Liver (tissue), 3 donors: ENCODE results near the gene MLN.

ENCODE experiments used
- CTCF ChIP-seq: fragments of 150-350 bp; IDR thresholded peaks from 2 replicates; pipeline ENCODE4 v1.5.1; 2017; ENCODE audit warnings: improper control_type of control experiment, low read depth, low read length; ENCODE audit not compliant: missing input control
- EGR1 ChIP-seq, 2 donors: IDR thresholded peaks; 2 replicates each; pipeline ENCODE4 v1.6.1; 2016 to 2018; ENCODE audit warnings: antibody characterized with exemption in 2 of 2, low read depth in 2 of 2
- FOXA1 ChIP-seq: IDR thresholded peaks from 2 replicates; pipeline ENCODE4 v1.6.1; 2016; ENCODE audit warnings: antibody characterized with exemption
- GABPA ChIP-seq, 2 donors: IDR thresholded peaks in 1 of 2; conservative IDR thresholded peaks in 1 of 2; 2 replicates each; pipeline ENCODE4 v1.6.1; 2016; ENCODE audit warnings: antibody characterized with exemption in 2 of 2, mild to moderate bottlenecking in 1 of 2, moderate library complexity in 1 of 2
- MAX ChIP-seq: IDR thresholded peaks from 2 replicates; pipeline ENCODE4 v1.6.1; 2016; ENCODE audit warnings: antibody characterized with exemption
- RAD21 ChIP-seq, 2 donors: IDR thresholded peaks; 2 replicates each; pipeline ENCODE4 v1.6.1; 2016; ENCODE audit warnings: antibody characterized with exemption in 2 of 2, mild to moderate bottlenecking in 2 of 2
- donor health status: healthy.
- donor health status: healthy.

GRCh38 chr6:33798343-33798848 lies 5.4 kb downstream of the MLN start:
- TF ChIP-seq CTCF, result no peak
- no peak for TF ChIP-seq GABPA (IDR thresholded peaks at IDR 0.05 in 1 of 2, conservative IDR thresholded peaks at IDR 0.05 in 1 of 2)
- no peak for TF ChIP-seq FOXA1
- TF ChIP-seq MAX, result no peak
- no peak for TF ChIP-seq RAD21 (IDR thresholded peaks at IDR 0.05)
- TF ChIP-seq EGR1 (IDR thresholded peaks at IDR 0.05; ENCODE audit: low read depth in 2 of 2), result no peak
